Epidermal melanocyte (primary cell): ENCODE measurements around the gene ANKH.

ENCODE experiments used
- DNase-seq: peaks from one replicate; pipeline ENCODE4 v3.0.0; 2011; ENCODE audit warnings: low spot score; ENCODE audit not compliant: insufficient read length

Gene ANKH

DNA sequence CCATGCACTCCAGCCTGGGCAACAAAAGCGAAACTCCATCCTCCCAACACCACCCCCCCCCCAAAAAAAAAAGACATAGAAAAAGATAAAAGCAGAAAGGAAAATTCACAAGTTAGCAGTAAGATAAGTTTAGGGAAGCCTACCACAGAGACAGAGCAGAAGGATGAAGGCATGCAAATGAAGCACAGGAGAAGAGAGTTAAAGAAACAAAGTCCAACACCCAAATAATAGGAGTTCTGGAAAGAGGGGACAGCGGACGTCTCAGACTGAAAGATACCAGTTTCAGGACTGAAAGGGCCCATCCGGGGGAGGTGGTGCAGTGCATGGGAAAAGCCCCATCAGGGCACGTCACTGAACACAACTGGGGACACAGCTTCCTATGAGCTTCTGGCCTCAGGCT is 152.8 kb downstream of the ANKH start:
- DNase-seq, result no peak

DNA sequence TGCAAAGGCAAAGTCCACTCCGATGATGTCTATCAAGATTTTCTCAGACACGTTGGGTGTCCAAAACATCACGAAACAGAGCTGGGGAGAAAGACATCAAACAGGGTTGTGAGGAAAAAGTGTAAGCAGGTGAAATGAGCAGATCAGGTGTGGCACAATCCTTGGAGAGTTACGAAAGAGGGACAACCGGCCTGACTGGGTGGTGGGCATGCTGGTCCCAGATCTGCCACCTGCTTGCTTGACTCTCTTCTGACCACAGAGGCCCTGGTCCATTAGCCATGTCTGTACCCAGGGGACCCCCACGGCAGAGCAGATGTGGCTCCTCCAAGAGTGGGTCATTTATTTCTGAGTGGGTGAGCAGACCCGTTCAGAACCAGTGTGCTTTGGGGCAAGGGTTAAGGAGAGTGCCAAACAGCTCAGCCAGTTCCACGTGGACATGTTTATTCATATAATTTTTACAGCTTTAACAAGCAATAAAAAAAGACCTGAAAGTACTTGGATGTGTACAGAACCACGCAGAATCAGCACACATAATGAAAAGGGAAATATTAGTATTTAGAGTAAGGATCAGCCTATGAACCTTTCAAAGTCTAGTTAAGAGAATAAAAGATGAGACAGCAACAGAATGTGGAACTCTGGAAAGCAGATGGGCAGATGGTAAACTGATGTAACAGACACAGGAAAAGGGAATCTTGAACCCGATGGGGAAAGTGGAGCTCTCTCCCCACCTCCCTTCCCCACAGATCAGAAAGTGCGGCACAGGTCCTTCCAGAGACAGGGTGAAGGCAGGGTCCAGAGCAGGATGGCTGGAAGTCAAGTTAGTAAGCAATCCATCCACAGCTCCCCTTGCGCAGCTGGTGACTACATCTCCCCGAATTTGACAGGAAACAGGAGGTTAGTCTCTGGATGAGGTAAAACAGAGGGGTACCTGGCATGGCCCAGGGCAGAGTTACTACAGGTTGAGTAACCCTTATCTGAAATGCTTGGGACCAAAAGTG is 154.5 kb downstream of the ANKH start:
- DNase-seq, result no peak

- no peak for DNase-seq
Observed at GRCh38 chr5:14715481-14715880, 156.1 kb downstream of the ANKH start.

- no peak for DNase-seq
Observed at GRCh38 chr5:14714706-14715105, 156.9 kb downstream of the ANKH start.

DNA sequence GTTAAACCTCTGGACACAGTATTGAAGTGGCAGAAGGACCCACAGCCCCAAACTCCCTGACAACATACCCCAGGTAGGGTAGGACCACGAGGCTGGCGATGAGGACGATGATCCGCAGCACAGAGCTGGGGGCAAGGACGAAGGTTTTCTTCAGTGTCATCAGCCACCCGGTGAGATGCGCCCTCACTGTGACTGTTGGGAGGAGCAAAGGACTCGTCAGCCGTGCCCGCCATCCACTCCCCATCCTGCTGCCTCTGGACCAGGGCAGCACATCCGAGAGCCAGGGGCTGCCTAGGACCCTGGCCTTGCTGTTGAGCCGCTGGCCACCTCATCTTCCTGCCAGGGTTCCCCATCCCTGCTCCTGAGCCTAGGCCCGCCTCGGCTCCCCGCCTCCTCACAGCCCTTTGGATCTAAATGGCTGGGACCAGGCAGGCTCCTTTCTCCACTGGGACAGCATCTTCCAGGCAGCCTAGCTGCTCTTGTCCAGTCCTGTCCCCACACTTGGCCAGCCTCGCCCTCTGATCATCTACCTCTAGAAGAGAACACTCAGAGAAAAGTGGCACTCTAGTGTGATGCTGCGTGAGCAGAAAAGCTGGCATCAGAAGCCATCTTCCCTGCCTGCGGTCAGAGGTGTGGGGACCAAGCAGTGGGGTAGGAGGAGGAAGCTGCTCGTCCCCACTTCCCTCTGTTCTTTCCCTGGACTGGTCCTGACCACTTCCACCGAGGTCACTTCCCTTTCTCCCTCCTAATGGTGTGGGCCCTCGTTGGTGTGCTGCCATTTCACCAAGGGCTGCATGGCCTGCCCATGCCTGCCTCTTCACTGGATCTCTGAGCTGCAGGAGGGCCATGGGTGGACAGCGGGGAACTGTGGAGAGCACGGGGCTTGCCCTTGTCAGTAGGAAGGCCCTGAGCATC is 157.8 kb downstream of the ANKH start:
- no peak for DNase-seq

DNA sequence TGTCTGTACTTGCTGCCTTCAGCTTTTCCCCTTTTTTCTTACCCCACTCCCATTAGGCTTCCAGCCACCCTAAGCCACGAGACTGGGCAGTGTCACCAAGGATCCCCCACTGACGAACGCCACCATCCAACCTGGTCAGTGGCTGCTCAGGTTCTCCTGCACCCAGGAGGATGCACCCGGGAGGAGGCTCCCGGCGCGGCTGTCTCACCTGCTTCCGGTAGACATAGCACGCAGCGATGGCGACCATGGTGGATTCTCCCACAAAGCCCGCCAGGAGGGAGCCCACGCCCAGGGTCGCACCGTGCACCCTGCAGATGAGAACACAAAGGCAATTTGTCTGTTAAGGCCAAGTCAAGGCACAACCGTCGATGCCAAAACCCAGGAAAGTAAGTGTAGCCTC is 158.9 kb downstream of the ANKH start:
- DNase-seq, result no peak

- DNase-seq, result no peak
Observed at GRCh38 chr5:14712131-14712530, 159.4 kb downstream of the ANKH start.

GRCh38 chr5:14710313-14710994 is 161.1 kb downstream of the ANKH start:
- no peak for DNase-seq

GRCh38 chr5:14708551-14708950 is 163.0 kb downstream of the ANKH start:
- no peak for DNase-seq

DNA sequence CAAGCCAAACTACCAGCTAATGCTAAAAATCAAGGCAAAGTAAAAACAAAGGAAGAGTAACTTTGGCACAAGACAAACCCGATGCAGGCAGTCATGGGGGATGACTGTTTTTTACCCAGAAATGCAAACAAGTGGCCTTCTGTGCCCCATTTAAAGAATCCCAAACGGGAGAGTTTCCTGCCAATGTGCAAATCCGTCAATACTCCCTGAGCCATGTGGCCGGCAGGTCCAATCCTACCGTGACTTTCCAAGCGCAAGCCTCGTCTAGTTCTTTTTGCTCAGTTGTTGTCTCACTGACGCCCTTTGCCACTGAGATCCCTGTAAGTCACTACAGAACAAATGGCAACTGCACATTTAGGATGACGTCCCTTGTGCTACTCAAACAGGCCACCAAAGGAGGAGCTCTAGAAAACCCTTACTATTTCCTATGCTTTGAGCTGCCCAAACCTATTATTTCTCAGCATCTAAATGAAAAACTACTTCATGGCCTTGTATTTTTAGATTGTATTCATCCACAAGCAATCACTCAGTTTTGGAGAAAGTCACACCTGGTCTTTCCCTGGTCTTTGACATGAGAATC is 163.7 kb downstream of the ANKH start:
- no peak for DNase-seq

GRCh38 chr5:14706615-14707021 is 165.0 kb downstream of the ANKH start:
- peak; percentile 79 for DNase-seq

DNA sequence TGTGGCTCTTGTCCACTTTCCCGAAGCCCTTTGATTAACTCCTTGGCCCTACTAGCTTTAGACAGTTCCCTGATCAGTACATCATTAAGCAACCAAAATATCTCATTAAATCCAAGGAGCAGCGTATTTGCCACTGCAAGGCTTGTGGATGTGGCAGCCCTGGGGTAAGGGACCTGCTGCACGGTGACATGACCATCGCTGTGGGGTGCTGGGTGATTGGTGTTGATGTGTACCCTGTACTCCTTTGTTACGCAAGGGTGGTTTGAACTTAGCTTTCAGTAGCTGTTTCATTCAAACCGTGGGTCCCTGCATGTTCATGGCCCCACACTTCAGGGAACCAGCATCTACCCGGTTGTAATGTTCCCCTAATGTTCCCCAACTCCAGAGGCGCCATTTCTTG is 166.0 kb downstream of the ANKH start:
- DNase-seq, result no peak

GRCh38 chr5:14702238-14702839 is 169.2 kb downstream of the ANKH start:
- DNase-seq, result no peak

DNA sequence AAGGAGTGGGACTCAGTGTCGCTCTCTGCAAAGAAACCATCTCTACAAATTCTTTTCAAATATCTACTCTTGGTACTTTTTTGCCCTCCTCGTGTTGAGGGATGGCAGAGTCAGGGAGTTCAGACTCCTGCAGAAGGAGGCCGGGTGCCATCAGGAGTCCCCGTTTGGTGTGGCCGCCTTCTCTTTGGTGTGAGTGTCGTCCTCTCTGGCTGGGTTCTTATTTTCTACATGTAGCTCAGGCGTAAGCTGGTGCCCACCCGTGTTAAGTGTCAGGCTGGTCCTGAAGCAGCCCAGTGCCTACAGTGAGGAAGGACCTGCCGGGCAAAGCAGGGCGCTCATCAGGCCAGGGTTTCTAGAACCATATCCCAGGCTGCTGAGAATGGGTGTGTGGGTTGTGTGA is 170.0 kb downstream of the ANKH start:
- DNase-seq, result no peak

- no peak for DNase-seq
Observed at GRCh38 chr5:14700478-14701436, 170.8 kb downstream of the ANKH start.

GRCh38 chr5:14699807-14700400 is 171.7 kb downstream of the ANKH start:
- no peak for DNase-seq

DNA sequence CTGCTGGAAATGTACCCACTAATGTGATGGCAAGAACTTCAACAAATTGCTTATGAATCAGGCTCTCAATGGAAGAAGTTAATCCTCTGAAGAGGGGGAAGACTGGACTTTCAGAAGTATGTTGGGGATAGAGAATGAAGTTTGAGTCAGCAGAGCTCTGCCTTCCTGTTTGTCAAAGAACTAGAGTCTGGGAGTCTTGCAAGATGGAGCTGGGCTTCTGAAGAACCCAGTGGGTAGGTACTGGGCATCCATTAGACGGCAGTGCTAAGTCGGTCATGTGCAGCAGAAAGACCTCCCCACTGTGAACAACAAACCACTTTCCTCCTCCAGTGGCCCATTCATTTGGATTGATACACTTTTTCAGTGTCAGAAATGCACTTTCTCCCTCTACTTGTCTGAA is 172.4 kb downstream of the ANKH start:
- no peak for DNase-seq

DNA sequence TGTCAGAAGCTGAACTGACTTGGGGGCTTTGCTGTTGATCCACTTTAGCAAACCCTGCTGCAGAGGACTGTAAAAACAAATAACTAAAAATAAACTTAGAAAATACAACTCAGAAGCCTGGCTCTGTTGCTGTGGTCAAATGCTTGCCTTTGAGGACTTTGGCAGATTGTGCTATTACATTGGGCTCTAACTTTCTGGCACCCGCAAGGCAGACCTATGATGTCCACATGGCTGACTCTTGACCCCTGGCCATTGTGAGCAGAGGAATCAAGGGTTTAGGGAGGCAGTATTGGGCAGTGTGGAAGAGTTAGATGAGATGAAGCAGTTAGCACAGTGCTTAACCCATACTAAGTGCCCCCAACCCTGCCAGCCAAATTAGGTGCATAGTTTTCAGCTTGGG is 173.1 kb downstream of the ANKH start:
- DNase-seq, result no peak

- DNase-seq, result no peak
Observed at GRCh38 chr5:14696851-14697250, 174.7 kb downstream of the ANKH start.
